NK-92 (cell line): ENCODE data around the gene RABGAP1L.
A peak's percentile ranks its signal among the peaks of the same experiment; 100 is the strongest.
"Not testable (repeated sequence)": the region's sequence is repeated elsewhere in the genome, so short reads cannot be mapped to it uniquely, and the experiment has no call there.

Experiments used
- DNase-seq: peaks from one replicate; lab custom pipeline; 2025; ENCODE audit not compliant: unreplicated experiment; lab: John Stamatoyannopoulos, UW

The RABGAP1L gene

GRCh38 chr1:174159252-174160108, at the start of gene RABGAP1L:
RABGAP1L (plus strand) TSS chr1:174159520.
- DNase-seq, result peak; percentile 65

GRCh38 chr1:174110053-174110452, 49.3 kb upstream of the RABGAP1L start:
- DNase-seq, result no peak

- DNase-seq, result no peak
These were observed 46.7 kb upstream of the RABGAP1L start for GRCh38 chr1:174112489-174113162.

- no peak for DNase-seq
These were observed 45.2 kb upstream of the RABGAP1L start for GRCh38 chr1:174114106-174114505.

- DNase-seq, result no peak
These were observed 44.4 kb upstream of the RABGAP1L start for GRCh38 chr1:174114788-174115448.

GRCh38 chr1:174116042-174116441, 43.3 kb upstream of the RABGAP1L start:
- DNase-seq, result no peak

GRCh38 chr1:174118751-174119150, 40.6 kb upstream of the RABGAP1L start:
- DNase-seq, result no peak

GRCh38 chr1:174122318-174122717, 37.0 kb upstream of the RABGAP1L start:
- DNase-seq, result not testable (repeated sequence)

- no peak for DNase-seq
These were observed 35.5 kb upstream of the RABGAP1L start for GRCh38 chr1:174123843-174124242.

- not testable (repeated sequence) for DNase-seq
These were observed 32.1 kb upstream of the RABGAP1L start for GRCh38 chr1:174127176-174127575.

- no peak for DNase-seq
These were observed 28.2 kb upstream of the RABGAP1L start for GRCh38 chr1:174131032-174131638.

GRCh38 chr1:174134003-174134659, 25.2 kb upstream of the RABGAP1L start:
- no peak for DNase-seq

- no peak for DNase-seq
These were observed 24.1 kb upstream of the RABGAP1L start for GRCh38 chr1:174135211-174135610.

- DNase-seq, result no peak
These were observed 22.6 kb upstream of the RABGAP1L start for GRCh38 chr1:174136714-174137113.

- no peak for DNase-seq
These were observed 16.5 kb upstream of the RABGAP1L start for GRCh38 chr1:174142836-174143235.

- not testable (repeated sequence) for DNase-seq
These were observed 15.5 kb upstream of the RABGAP1L start for GRCh38 chr1:174143727-174144396.

- not testable (repeated sequence) for DNase-seq
These were observed 14.9 kb upstream of the RABGAP1L start for GRCh38 chr1:174144397-174144783.

- no peak for DNase-seq
These were observed 10.1 kb upstream of the RABGAP1L start for GRCh38 chr1:174149216-174149615.

- no peak for DNase-seq
These were observed 8.8 kb upstream of the RABGAP1L start for GRCh38 chr1:174150499-174150898.

- DNase-seq, result no peak
These were observed 6.9 kb upstream of the RABGAP1L start for GRCh38 chr1:174152427-174152826.
